ENCODE data around the gene CHST1.
A peak's percentile ranks its signal among the peaks of the same experiment; 100 is the strongest.

Gene CHST1

DNA sequence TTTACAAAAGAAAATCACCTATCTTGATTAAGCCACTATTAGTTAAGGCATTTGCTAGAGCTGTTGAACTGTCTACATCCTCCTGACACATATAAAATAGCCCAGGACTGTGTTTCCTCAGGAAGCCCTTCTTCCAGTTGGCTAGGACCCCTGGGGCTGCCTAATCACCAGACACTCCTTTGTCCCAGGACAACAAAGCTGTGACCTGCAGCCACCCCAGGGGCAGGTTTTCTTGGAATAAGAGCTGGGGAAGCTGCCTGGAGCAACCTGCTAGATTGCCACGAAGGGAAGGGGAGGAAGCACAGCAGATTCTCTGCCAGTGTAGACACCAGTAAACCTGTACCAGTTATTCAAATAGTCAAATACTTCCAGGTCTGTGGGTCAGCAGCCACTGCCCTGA is 17.6 kb downstream of the CHST1 start:
- DNase-seq: no peak
- Mint-ChIP-seq H3K27me3 (peaks cover 36% of the 10 kb centered on the region), H3K27ac (no peak overlapping the region), H3K9me3 (no peaks in the 10 kb centered on the region), H3K36me3 (ENCODE audit: low read depth) (no peaks in the 10 kb centered on the region), H3K4me1 (ENCODE audit: low read depth) (peaks cover 12% of the 10 kb centered on the region), H3K4me3 (no peak overlapping the region)

DNA sequence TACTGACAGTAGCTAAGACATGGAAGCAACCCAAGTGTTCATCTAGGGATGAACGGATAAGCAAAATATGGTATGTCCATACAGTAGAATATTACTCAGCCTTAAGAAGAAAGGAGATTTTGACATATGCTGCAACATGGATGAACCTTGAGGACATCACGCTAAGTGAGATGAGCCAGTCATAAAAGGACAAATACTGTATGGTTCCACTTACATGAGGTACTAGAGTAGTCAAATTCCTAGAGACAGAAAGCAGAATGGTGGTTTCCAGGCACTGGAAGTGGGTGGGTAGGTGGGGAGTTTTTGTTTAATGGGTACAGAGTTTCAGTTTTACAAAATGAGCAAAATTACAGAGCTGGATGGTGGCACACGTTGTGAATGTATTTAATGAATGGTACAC is 18.1 kb downstream of the CHST1 start:
- Mint-ChIP-seq H3K36me3 (ENCODE audit: low read depth) (no peaks in the 10 kb centered on the region), H3K4me1 (ENCODE audit: low read depth) (peaks cover 12% of the 10 kb centered on the region), H3K9me3 (no peaks in the 10 kb centered on the region), H3K4me3 (no peak overlapping the region), H3K27me3 (peaks cover 36% of the 10 kb centered on the region), H3K27ac (no peak overlapping the region)
- DNase-seq: no peak

DNA sequence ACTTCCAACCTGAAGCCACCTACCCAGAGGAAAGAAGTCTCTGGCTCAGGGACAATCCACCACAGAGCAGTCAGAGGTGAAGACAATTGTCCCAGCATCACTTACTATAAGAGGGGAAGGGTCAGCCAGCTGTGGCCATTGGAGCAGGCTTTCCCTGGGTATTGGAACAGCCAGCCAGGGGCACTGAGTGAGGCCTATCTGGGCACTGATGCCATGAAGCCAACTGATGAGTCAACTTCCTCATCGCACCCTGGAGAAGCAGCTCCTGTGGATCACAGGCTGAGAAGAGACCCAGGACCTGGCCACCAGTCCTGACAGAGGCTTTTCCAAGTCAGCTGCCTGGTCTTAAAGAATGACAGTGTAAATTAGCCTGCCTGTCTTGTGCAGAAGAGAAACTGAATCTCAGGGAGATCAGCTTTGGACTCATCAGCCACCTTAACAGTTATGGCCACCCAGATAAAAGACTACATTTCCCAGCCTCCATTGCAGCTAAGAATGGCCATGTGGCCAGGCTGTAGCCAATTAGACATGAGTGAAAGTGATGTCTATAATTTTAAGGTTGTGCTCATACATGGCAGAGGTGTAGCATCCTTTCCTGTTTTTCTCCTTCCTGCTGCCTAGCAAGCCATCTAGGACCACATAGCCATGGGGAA is 19.0 kb downstream of the CHST1 start:
- Mint-ChIP-seq H3K36me3 (ENCODE audit: low read depth) (no peaks in the 10 kb centered on the region), H3K4me1 (ENCODE audit: low read depth) (peaks cover 12% of the 10 kb centered on the region), H3K27me3 (peaks cover 33% of the 10 kb centered on the region), H3K9me3 (no peaks in the 10 kb centered on the region), H3K4me3 (no peak overlapping the region), H3K27ac (no peak overlapping the region)
- DNase-seq: peak; percentile 22

DNA sequence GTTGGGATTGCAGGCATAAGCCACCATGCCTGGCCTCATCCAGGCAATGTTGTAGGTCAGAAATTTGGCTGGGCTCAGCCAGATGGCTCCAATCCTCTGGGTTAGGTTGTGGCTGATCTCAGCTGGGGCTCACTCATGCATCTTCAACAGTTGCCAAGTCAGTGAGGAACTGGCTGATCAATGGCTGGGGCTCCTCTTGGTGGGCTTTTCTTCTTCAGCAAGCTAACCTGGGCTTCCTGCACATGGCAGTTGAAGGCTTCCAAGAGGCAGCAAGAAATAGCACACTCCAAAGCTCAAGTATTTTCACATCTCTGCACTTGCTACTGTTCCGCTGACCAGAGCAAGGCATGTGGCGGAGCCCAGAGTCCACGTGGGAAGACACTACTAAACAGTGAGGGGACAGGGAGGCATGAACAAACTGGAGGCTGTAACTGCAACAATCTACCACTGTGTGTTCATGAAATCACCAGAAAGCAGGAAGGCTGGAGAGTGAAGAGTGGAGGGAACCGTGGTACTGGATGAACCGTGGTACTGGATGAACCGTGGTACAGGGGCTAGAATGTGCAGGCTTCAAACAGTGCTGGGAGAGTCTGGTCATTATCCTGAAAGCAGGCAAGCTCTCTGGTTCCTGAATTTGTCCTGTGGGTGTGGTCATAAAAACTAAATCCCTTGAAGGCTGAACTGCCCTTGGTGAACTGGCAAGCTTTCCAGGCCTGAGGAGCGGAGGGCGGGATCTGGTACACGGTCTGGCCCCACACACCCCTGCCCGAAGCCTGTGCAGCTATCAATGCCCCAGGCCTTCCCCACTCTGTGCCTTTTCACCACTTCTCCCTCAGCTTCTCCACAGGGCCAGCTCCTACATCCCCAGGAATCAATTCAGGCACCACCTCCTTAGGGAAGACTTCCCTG is 20.2 kb downstream of the CHST1 start:
- no peak overlapping the region for H3K4me3 Mint-ChIP-seq
- no peaks in the 10 kb centered on the region for H3K36me3 Mint-ChIP-seq (ENCODE audit: low read depth)
- no peak overlapping the region for H3K27ac Mint-ChIP-seq
- DNase-seq: no peak
- H3K9me3 Mint-ChIP-seq: no peaks in the 10 kb centered on the region
- peaks cover 23% of the 10 kb centered on the region for H3K27me3 Mint-ChIP-seq
- H3K4me1 Mint-ChIP-seq (ENCODE audit: low read depth): peaks cover 12% of the 10 kb centered on the region

DNA sequence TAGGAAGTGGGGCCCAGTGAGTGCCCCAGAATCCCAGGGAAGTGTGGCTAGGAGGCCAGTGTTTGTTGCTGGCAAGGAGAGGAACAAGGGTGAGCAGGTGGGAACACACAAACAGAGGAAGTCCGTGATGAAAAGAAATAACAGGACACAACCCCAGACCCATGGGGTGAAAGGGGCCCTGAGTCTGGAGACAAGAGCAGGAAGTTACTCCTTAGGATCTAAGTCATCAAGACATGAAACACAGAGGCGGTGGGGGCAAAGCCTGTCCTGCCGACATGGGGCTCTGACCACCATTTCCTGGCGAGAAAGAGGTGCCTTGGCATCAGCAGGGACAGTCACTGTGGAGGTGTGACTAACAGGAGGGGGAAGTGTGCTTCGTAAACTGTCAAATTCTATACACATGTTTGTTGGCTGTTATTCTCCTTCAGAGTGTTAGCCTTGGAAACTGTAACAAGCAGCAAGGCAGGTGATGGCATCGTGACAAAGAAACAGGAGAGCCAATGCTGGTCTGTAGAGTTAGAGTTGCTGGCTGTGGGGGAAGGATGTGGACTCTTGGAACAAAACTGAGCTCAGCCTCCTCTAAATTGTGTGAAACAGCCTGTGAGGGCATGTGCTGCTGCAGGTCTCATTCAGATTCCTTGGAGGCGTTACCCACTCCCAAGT is 21.7 kb downstream of the CHST1 start:
- H3K9me3 Mint-ChIP-seq: peaks cover 2% of the 10 kb centered on the region
- H3K36me3 Mint-ChIP-seq (ENCODE audit: low read depth): no peaks in the 10 kb centered on the region
- no peak overlapping the region for H3K4me3 Mint-ChIP-seq
- no peak for DNase-seq
- H3K27me3 Mint-ChIP-seq: peaks cover 32% of the 10 kb centered on the region
- peaks cover 11% of the 10 kb centered on the region for H3K4me1 Mint-ChIP-seq (ENCODE audit: low read depth)
- H3K27ac Mint-ChIP-seq: no peak overlapping the region

DNA sequence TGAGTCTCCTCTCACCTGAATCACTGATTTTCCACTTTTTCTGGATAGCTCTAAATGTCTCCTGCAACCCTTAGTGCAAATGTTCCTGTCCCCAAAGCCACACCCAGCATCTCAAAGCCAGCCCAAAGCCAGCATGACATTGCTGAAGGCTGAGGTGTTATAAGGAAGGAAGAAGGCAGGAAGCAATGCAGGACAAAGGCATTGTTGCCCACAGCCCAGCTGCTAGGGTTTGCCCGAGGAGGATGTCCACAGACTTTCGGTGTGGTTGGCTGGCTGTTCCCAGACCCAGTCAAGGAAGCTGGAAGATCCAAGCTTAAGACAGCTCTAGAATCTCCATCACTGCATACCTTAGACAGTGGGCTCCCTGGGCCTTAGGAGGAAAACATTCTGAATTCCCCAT is 23.5 kb downstream of the CHST1 start:
- Mint-ChIP-seq H3K4me3 (no peak overlapping the region), H3K9me3 (peaks cover 5% of the 10 kb centered on the region), H3K36me3 (ENCODE audit: low read depth) (no peaks in the 10 kb centered on the region), H3K4me1 (ENCODE audit: low read depth) (peaks cover 4% of the 10 kb centered on the region), H3K27me3 (peaks cover 46% of the 10 kb centered on the region), H3K27ac (no peak overlapping the region)
- no peak for DNase-seq

DNA sequence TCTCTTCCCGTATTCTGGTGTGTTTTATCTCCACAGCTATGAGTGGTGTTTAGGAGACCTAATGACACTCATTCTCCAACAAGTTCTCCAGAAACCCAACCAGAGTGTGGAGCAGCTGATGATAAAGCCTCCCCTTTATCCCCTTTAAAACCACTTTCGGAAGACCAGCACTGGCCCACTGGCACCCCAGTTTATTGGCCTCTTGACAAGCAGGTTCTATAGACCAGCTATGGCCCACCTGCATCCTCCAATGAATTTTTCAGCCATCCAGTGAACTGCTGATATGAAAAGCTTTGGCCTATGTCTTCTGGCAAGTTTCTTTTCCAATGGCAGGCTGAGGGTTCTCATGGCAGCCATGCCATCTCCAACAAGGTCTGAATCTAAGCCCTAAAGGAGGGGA is 27.4 kb downstream of the CHST1 start:
- Mint-ChIP-seq H3K4me1 (ENCODE audit: low read depth) (no peaks in the 10 kb centered on the region), H3K27me3 (peaks cover 54% of the 10 kb centered on the region), H3K4me3 (no peak overlapping the region), H3K9me3 (peaks cover 5% of the 10 kb centered on the region), H3K27ac (no peak overlapping the region), H3K36me3 (ENCODE audit: low read depth) (no peaks in the 10 kb centered on the region)
- no peak for DNase-seq

DNA sequence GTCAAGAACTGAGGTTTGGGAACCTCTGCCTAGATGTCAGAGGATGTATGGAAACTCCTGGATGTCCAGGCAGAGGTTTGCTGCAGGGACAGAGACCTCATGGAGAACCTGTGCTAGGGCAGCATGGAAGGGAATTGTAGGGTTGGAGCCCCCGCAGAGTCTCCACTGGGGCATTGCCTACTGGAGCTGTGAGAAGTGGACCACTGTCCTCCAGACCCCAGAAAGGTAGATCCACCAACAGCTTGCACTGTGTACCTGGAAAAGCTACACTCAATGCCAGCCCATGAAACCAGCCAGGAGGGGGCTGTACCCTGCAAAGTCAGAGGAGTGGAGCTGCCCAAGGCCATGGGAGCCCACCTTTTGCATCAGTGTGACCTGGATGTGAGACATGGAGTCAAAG is 29.5 kb downstream of the CHST1 start:
- H3K36me3 Mint-ChIP-seq (ENCODE audit: low read depth): no peaks in the 10 kb centered on the region
- DNase-seq: no peak
- no peak overlapping the region for H3K4me3 Mint-ChIP-seq
- H3K4me1 Mint-ChIP-seq (ENCODE audit: low read depth): no peaks in the 10 kb centered on the region
- peaks cover 5% of the 10 kb centered on the region for H3K9me3 Mint-ChIP-seq
- no peak overlapping the region for H3K27ac Mint-ChIP-seq
- peaks cover 67% of the 10 kb centered on the region for H3K27me3 Mint-ChIP-seq

DNA sequence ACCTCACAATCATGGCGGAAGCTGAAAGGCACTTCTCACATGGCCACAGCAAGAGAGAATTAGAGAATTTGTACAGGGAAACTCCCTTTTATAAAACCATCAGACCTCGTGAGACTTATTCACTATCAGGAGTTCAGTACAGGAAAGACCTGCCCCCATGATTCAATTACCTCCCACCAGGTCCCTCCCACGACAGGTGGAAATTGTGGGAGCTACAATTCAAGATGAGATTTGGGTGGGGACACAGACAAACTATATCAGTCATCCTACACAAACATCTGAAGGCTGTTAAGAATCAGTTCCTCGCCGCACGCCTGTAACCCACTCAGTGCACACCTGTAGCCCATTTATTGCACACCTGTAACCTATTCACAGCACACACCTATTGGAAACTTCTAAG is 39.8 kb downstream of the CHST1 start:
- DNase-seq: no peak
- Mint-ChIP-seq H3K4me1 (ENCODE audit: low read depth) (no peaks in the 10 kb centered on the region), H3K27me3 (peaks cover 76% of the 10 kb centered on the region), H3K4me3 (no peak overlapping the region), H3K27ac (no peak overlapping the region), H3K36me3 (ENCODE audit: low read depth) (no peaks in the 10 kb centered on the region), H3K9me3 (peaks cover 6% of the 10 kb centered on the region)

DNA sequence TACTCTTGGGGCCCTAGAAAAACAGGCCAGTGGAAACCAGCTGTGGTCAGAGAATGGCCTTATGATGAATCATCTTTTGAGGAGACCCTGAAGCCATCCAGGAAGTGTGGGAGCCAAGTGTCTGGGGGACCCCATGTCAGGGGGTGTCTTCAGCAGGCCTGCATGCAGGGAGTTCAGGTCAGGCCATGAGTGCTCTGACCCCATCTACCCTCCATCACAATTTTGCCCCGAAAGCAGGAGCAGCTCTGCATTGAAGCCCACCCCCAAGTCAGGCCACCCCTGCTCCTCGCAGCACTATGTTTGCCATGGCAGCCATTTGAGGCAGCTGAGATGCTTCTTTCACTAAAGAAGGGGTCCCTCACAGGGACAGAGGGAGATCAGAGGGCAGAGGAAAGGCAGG is 41.3 kb downstream of the CHST1 start:
- Mint-ChIP-seq H3K27ac (no peak overlapping the region), H3K4me3 (no peak overlapping the region)

DNA sequence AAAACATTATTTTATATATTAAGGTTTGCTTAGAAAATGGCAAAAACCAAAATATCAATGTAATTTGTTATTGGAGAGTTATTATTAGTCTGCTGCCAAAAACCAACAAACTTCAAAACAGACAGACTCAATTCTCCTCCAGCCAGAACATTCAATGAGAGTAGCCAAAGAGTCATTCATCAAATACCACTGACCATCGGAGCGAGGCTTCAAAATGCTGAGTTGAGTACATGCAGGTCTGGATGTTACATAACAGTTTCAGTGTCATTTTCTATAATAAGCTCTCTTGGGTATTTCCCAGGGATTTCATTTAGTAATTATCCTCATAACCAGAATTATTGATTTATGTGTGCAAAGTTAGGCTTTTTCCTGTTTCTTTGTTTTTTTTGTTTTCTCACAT is 42.6 kb downstream of the CHST1 start:
- Mint-ChIP-seq H3K9me3 (peaks cover 6% of the 10 kb centered on the region), H3K27ac (no peak overlapping the region), H3K4me1 (ENCODE audit: low read depth) (no peaks in the 10 kb centered on the region), H3K36me3 (ENCODE audit: low read depth) (no peaks in the 10 kb centered on the region), H3K27me3 (peaks cover 74% of the 10 kb centered on the region), H3K4me3 (no peak overlapping the region)
- DNase-seq: no peak

More for the DNA sequence above, 41.3 kb downstream of the CHST1 start:
- Mint-ChIP-seq H3K9me3 (peaks cover 6% of the 10 kb centered on the region), H3K36me3 (ENCODE audit: low read depth) (no peaks in the 10 kb centered on the region), H3K4me1 (ENCODE audit: low read depth) (no peaks in the 10 kb centered on the region), H3K27me3 (peaks cover 76% of the 10 kb centered on the region)
- DNase-seq: no peak

DNA sequence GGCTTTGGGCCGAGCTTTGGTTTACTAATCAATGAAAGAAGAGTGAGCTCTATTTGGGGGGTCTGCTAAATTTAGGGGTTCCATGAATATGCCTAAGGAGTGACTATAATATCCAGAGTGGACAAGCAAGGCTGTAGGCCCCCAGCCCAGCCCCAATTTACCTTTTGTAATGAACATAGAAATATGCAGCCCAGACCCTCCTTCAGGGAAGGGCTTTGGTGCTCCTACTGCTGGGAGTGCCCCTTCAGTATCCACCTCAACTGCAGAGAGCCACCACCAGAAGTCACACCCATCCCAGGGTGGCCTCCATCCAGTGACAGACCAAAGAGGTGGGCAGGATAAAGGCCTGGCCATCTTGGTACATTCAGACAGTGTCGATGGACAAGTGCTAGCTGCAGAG is 43.1 kb downstream of the CHST1 start:
- Mint-ChIP-seq H3K36me3 (ENCODE audit: low read depth) (no peaks in the 10 kb centered on the region), H3K27me3 (peaks cover 75% of the 10 kb centered on the region), H3K27ac (no peak overlapping the region), H3K9me3 (peaks cover 6% of the 10 kb centered on the region), H3K4me1 (ENCODE audit: low read depth) (no peaks in the 10 kb centered on the region), H3K4me3 (no peak overlapping the region)
- DNase-seq: no peak

DNA sequence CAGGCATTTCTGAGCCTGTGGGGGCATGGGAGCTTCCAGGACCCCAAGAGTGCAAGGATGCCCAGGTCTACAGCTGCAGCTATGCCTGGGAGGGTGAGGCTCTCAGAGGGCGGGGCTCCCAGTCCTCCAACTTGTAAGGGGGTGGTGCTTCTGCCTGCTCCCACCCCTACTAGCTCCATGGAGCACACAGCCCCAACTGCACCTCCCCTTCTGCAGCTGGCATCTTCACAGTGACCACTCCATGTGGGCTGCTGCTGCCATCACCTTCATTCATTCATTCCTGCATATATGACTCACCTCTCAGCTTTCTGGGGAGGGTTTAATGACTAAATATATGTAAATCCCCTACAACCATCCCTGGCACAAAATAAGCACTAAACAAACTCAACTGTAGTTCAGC is 43.8 kb downstream of the CHST1 start:
- no peak for DNase-seq
- Mint-ChIP-seq H3K27ac (no peak overlapping the region), H3K4me1 (ENCODE audit: low read depth) (no peaks in the 10 kb centered on the region), H3K36me3 (ENCODE audit: low read depth) (no peaks in the 10 kb centered on the region), H3K4me3 (no peak overlapping the region), H3K27me3 (peaks cover 69% of the 10 kb centered on the region), H3K9me3 (peaks cover 6% of the 10 kb centered on the region)

DNA sequence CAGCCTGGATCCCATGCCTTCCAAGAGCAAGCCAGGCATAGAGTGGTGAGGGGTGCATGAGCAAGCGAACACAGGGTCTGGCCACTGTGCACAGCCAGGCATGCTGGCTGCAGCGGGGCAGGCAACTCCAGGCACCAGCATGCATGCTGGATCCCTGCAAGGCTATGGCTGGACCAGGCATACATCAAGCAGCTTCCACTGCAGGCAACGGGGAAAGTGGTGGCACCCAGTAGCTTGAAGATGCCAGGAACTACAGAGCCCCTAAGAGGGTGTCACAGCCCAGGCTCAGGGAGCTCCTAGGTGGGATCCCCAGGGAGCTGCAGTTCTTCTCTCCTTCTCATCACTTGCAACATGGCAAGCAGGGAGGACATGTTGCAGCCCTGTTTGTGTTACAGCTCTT is 45.2 kb downstream of the CHST1 start:
- DNase-seq: no peak
- Mint-ChIP-seq H3K27me3 (peaks cover 60% of the 10 kb centered on the region), H3K36me3 (ENCODE audit: low read depth) (no peaks in the 10 kb centered on the region), H3K9me3 (peaks cover 6% of the 10 kb centered on the region), H3K4me1 (ENCODE audit: low read depth) (no peaks in the 10 kb centered on the region), H3K4me3 (no peak overlapping the region), H3K27ac (no peak overlapping the region)

DNA sequence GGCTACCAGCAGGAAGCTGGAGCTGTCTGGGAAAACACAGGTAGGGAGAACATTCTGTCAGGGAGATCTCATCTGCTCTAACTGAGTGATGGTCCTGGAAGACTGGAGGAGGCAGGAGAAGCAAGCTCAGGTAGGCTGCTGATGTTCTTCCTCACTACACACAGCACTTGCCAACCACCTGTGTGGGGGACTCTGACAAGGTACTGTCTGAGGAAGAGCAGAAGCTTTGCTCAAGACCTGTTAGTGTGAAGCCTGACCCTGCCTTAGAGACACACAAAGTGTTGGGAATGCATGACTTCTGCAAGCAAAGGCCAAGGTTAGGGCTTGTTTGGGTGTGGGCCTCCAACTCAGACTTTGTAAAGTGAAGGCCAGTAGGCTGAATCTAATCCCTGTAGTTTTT is 46.5 kb downstream of the CHST1 start:
- no peak for DNase-seq
- Mint-ChIP-seq H3K9me3 (peaks cover 6% of the 10 kb centered on the region), H3K27me3 (peaks cover 54% of the 10 kb centered on the region), H3K4me1 (ENCODE audit: low read depth) (no peaks in the 10 kb centered on the region), H3K4me3 (no peak overlapping the region), H3K27ac (no peak overlapping the region), H3K36me3 (ENCODE audit: low read depth) (no peaks in the 10 kb centered on the region)
